GM23338 (cell line): ENCODE measurements around the gene TOM1L2.

Experiments
- CREB1 ChIP-seq: fragments of 250-450 bp; sonication (Bioruptor Pico); IDR thresholded peaks from 2 replicates; pipeline ENCODE4 v1.5.0; 2020; ENCODE audit warnings: low read depth, mild to moderate bottlenecking, moderate library complexity
- EZH2 ChIP-seq: fragments of 200-600 bp; sonication (generic); IDR thresholded peaks from one replicate; pipeline ENCODE4 v1.8.0; 2017; ENCODE audit warnings: antibody characterized with exemption, mild to moderate bottlenecking, low read depth; ENCODE audit not compliant: unreplicated experiment
- EZH2phosphoT487 ChIP-seq: fragments of 200-600 bp; sonication (generic); IDR thresholded peaks from one replicate; pipeline ENCODE4 v1.8.1; 2018; ENCODE audit warnings: antibody characterized with exemption; ENCODE audit not compliant: unreplicated experiment
- JUNB ChIP-seq: IDR thresholded peaks from one replicate; pipeline ENCODE4 v1.6.1; 2016; ENCODE audit warnings: antibody characterized with exemption; ENCODE audit not compliant: unreplicated experiment
- NANOG ChIP-seq: IDR thresholded peaks from 2 replicates; pipeline ENCODE4 v1.6.1; 2016; ENCODE audit warnings: antibody characterized with exemption, borderline replicate concordance
- POLR2AphosphoS5 ChIP-seq: IDR thresholded peaks from 2 replicates; pipeline ENCODE4 v1.6.1; 2016; ENCODE audit warnings: antibody characterized with exemption, low read depth
- STAT1 ChIP-seq: IDR thresholded peaks from one replicate; pipeline ENCODE4 v1.6.1; 2016; ENCODE audit warnings: antibody characterized with exemption; ENCODE audit not compliant: unreplicated experiment
- ZNF114 ChIP-seq: fragments of 250-450 bp; sonication (Bioruptor Pico); IDR thresholded peaks from 2 replicates; pipeline ENCODE4 v1.5.0; 2020; ENCODE audit warnings: mild to moderate bottlenecking, moderate library complexity
- TF ChIP-seq, protein P1 (sequence below), 2 experiments: fragments of 200-600 bp in 1 of 2; sonication (generic) in 1 of 2; conservative IDR thresholded peaks; 2 replicates each; pipeline versions ENCODE4 v1.5.1 to v1.6.1; 2016 to 2017; ENCODE audit warnings: antibody characterized with exemption in 2 of 2, low read depth in 2 of 2, mild to moderate bottlenecking in 2 of 2, moderate library complexity in 1 of 2
- TF ChIP-seq, protein P2 (sequence below): IDR thresholded peaks from one replicate; pipeline ENCODE4 v1.6.1; 2018; ENCODE audit warnings: antibody characterized with exemption; ENCODE audit not compliant: unreplicated experiment
- TF ChIP-seq, protein P3 (sequence below): IDR thresholded peaks from 2 replicates; pipeline ENCODE4 v1.6.1; 2016; ENCODE audit warnings: antibody characterized with exemption
- TF ChIP-seq, protein P4 (sequence below): fragments of 250-450 bp; sonication (Bioruptor Pico); IDR thresholded peaks from 2 replicates; pipeline ENCODE4 v1.5.0; 2020; ENCODE audit warnings: mild to moderate bottlenecking, moderate library complexity

DNA sequence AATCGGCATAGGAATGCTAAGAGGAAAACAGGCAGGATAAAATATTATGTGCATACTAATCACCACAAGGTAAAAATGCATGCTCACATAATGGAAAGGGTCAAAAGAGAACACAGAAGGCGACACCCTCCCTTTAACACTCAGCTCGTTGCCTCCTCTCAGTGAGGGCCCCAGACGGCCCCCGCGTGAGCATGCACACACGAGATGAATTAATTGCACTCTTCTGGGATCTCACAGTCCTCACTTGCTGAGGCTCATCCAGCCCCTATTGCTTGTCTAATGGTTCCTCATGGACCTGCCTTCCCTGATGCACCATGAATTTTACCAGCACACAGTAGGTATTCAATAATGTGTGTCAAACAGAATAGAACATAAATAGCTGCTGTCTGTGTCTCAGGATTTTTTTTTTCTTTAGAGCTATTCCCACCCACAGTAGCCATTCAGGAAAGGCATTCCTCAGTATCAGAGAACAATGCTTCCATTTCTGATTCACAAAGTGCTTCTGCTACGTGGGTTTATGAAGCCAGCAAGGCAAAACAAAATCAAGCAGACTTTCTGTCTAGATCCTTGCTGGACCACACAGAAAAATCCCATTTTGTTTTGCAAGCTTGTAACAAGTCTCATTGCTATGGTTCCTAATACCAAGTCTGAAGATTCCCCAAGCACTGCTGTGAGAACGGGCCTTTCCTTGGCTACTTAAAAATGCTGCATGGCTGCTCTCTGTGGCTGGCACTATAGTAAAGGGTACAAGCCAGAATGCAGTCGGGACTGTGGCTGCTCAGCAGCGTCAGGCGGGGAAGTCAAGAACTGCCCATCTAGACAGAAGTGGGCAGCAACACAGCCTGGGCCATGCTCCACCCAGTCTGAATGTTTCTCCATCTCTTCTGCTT is 43.6 kb downstream of the TOM1L2 start:
- TF ChIP-seq, protein P1, sequence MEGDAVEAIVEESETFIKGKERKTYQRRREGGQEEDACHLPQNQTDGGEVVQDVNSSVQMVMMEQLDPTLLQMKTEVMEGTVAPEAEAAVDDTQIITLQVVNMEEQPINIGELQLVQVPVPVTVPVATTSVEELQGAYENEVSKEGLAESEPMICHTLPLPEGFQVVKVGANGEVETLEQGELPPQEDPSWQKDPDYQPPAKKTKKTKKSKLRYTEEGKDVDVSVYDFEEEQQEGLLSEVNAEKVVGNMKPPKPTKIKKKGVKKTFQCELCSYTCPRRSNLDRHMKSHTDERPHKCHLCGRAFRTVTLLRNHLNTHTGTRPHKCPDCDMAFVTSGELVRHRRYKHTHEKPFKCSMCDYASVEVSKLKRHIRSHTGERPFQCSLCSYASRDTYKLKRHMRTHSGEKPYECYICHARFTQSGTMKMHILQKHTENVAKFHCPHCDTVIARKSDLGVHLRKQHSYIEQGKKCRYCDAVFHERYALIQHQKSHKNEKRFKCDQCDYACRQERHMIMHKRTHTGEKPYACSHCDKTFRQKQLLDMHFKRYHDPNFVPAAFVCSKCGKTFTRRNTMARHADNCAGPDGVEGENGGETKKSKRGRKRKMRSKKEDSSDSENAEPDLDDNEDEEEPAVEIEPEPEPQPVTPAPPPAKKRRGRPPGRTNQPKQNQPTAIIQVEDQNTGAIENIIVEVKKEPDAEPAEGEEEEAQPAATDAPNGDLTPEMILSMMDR (conservative IDR thresholded peaks at IDR 0.05; ENCODE audit: low read depth in 2 of 2): no peak
- TF ChIP-seq CREB1 (CRISPR knock-in tag): no peak
- TF ChIP-seq, protein P2, sequence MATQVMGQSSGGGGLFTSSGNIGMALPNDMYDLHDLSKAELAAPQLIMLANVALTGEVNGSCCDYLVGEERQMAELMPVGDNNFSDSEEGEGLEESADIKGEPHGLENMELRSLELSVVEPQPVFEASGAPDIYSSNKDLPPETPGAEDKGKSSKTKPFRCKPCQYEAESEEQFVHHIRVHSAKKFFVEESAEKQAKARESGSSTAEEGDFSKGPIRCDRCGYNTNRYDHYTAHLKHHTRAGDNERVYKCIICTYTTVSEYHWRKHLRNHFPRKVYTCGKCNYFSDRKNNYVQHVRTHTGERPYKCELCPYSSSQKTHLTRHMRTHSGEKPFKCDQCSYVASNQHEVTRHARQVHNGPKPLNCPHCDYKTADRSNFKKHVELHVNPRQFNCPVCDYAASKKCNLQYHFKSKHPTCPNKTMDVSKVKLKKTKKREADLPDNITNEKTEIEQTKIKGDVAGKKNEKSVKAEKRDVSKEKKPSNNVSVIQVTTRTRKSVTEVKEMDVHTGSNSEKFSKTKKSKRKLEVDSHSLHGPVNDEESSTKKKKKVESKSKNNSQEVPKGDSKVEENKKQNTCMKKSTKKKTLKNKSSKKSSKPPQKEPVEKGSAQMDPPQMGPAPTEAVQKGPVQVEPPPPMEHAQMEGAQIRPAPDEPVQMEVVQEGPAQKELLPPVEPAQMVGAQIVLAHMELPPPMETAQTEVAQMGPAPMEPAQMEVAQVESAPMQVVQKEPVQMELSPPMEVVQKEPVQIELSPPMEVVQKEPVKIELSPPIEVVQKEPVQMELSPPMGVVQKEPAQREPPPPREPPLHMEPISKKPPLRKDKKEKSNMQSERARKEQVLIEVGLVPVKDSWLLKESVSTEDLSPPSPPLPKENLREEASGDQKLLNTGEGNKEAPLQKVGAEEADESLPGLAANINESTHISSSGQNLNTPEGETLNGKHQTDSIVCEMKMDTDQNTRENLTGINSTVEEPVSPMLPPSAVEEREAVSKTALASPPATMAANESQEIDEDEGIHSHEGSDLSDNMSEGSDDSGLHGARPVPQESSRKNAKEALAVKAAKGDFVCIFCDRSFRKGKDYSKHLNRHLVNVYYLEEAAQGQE: no peak
- TF ChIP-seq EZH2phosphoT487: no peak
- no peak for TF ChIP-seq EZH2
- TF ChIP-seq POLR2AphosphoS5: no peak
- no peak for TF ChIP-seq ZNF114 (CRISPR knock-in tag)
- TF ChIP-seq, protein P3, sequence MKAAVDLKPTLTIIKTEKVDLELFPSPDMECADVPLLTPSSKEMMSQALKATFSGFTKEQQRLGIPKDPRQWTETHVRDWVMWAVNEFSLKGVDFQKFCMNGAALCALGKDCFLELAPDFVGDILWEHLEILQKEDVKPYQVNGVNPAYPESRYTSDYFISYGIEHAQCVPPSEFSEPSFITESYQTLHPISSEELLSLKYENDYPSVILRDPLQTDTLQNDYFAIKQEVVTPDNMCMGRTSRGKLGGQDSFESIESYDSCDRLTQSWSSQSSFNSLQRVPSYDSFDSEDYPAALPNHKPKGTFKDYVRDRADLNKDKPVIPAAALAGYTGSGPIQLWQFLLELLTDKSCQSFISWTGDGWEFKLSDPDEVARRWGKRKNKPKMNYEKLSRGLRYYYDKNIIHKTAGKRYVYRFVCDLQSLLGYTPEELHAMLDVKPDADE: no peak
- TF ChIP-seq NANOG: no peak
- TF ChIP-seq, protein P4, sequence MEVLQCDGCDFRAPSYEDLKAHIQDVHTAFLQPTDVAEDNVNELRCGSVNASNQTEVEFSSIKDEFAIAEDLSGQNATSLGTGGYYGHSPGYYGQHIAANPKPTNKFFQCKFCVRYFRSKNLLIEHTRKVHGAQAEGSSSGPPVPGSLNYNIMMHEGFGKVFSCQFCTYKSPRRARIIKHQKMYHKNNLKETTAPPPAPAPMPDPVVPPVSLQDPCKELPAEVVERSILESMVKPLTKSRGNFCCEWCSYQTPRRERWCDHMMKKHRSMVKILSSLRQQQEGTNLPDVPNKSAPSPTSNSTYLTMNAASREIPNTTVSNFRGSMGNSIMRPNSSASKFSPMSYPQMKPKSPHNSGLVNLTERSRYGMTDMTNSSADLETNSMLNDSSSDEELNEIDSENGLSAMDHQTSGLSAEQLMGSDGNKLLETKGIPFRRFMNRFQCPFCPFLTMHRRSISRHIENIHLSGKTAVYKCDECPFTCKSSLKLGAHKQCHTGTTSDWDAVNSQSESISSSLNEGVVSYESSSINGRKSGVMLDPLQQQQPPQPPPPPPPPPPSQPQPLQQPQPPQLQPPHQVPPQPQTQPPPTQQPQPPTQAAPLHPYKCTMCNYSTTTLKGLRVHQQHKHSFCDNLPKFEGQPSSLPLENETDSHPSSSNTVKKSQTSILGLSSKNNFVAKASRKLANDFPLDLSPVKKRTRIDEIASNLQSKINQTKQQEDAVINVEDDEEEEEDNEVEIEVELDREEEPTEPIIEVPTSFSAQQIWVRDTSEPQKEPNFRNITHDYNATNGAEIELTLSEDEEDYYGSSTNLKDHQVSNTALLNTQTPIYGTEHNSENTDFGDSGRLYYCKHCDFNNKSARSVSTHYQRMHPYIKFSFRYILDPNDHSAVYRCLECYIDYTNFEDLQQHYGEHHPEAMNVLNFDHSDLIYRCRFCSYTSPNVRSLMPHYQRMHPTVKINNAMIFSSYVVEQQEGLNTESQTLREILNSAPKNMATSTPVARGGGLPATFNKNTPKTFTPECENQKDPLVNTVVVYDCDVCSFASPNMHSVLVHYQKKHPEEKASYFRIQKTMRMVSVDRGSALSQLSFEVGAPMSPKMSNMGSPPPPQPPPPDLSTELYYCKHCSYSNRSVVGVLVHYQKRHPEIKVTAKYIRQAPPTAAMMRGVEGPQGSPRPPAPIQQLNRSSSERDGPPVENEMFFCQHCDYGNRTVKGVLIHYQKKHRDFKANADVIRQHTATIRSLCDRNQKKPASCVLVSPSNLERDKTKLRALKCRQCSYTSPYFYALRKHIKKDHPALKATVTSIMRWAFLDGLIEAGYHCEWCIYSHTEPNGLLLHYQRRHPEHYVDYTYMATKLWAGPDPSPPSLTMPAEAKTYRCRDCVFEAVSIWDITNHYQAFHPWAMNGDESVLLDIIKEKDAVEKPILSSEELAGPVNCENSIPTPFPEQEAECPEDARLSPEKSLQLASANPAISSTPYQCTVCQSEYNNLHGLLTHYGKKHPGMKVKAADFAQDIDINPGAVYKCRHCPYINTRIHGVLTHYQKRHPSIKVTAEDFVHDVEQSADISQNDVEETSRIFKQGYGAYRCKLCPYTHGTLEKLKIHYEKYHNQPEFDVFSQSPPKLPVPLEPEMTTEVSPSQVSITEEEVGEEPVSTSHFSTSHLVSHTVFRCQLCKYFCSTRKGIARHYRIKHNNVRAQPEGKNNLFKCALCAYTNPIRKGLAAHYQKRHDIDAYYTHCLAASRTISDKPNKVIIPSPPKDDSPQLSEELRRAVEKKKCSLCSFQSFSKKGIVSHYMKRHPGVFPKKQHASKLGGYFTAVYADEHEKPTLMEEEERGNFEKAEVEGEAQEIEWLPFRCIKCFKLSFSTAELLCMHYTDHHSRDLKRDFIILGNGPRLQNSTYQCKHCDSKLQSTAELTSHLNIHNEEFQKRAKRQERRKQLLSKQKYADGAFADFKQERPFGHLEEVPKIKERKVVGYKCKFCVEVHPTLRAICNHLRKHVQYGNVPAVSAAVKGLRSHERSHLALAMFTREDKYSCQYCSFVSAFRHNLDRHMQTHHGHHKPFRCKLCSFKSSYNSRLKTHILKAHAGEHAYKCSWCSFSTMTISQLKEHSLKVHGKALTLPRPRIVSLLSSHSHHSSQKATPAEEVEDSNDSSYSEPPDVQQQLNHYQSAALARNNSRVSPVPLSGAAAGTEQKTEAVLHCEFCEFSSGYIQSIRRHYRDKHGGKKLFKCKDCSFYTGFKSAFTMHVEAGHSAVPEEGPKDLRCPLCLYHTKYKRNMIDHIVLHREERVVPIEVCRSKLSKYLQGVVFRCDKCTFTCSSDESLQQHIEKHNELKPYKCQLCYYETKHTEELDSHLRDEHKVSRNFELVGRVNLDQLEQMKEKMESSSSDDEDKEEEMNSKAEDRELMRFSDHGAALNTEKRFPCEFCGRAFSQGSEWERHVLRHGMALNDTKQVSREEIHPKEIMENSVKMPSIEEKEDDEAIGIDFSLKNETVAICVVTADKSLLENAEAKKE (CRISPR knock-in tag): no peak
- no peak for TF ChIP-seq STAT1
- no peak for TF ChIP-seq JUNB
